Type B pancreatic cell (in vitro differentiated cells): Measurements from ENCODE around the gene NCOA1. TPM values are rescaled to one million over a fixed set of nuclear protein-coding genes. Genes with fewer than 3 reads are reported as not detected.

Experiments
- DNase-seq: peaks from one replicate; pipeline ENCODE4 v3.0.0; 2021; ENCODE audit warnings: mixed read lengths; ENCODE audit not compliant: unreplicated experiment; ENCODE audit errors: extremely low spot score
- H3K27ac Mint-ChIP-seq: 2 replicates; pipeline ENCODE4 v1.8.0; 2021; ENCODE audit warnings: mild to moderate bottlenecking, mixed read lengths
- H3K27me3 Mint-ChIP-seq: 2 replicates; pipeline ENCODE4 v1.8.0; 2021; ENCODE audit warnings: mixed read lengths
- H3K36me3 Mint-ChIP-seq: 2 replicates; pipeline ENCODE4 v1.8.0; 2021; ENCODE audit warnings: mixed read lengths
- H3K4me1 Mint-ChIP-seq: one replicate; pipeline ENCODE4 v1.8.0; 2021; ENCODE audit warnings: mixed read lengths; ENCODE audit not compliant: unreplicated experiment
- H3K4me3 Mint-ChIP-seq: 2 replicates; pipeline ENCODE4 v1.8.0; 2021; ENCODE audit warnings: mild to moderate bottlenecking, mixed read lengths
- H3K9me3 Mint-ChIP-seq: 2 replicates; pipeline ENCODE4 v1.8.0; 2021; ENCODE audit warnings: mixed read lengths
- total RNA-seq: library from RNA; stranded (reverse); gene quantifications from 2 replicates; pipeline ENCODE4 v1.2.1, GENCODE V29; 2021; ENCODE audit warnings: low replicate concordance
- TF ChIP-seq, protein P1 (sequence below): fragments of 200-600 bp; sonication (generic); conservative IDR thresholded peaks from 2 replicates; pipeline ENCODE4 v1.5.0; 2021; ENCODE audit warnings: antibody characterized with exemption, mild to moderate bottlenecking

The NCOA1 gene
- total RNA-seq, 1 donor from 2014 or later, result 23.8 TPM

DNA sequence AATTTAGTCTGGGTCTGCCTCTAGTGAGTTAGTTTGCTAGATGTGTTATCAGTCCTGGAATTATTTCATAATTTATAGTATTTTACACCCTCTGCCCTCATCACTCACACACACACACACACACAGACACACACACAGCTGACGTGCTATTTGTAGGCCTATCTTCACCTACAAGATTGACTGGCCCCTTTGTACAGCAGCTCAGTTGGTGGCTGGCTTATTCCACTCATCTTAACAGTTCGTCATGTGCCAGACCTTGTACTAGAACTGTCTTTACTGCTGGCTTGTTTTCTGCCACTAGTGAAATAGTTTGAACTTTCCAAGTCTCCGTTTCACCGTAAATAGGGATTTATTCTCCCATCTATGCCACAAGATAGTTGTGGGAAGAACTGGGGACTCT lies 323.5 kb downstream of the NCOA1 start:
- no peak overlapping the region for H3K27ac Mint-ChIP-seq
- H3K4me3 Mint-ChIP-seq, result no peak overlapping the region
- TF ChIP-seq, protein P1, sequence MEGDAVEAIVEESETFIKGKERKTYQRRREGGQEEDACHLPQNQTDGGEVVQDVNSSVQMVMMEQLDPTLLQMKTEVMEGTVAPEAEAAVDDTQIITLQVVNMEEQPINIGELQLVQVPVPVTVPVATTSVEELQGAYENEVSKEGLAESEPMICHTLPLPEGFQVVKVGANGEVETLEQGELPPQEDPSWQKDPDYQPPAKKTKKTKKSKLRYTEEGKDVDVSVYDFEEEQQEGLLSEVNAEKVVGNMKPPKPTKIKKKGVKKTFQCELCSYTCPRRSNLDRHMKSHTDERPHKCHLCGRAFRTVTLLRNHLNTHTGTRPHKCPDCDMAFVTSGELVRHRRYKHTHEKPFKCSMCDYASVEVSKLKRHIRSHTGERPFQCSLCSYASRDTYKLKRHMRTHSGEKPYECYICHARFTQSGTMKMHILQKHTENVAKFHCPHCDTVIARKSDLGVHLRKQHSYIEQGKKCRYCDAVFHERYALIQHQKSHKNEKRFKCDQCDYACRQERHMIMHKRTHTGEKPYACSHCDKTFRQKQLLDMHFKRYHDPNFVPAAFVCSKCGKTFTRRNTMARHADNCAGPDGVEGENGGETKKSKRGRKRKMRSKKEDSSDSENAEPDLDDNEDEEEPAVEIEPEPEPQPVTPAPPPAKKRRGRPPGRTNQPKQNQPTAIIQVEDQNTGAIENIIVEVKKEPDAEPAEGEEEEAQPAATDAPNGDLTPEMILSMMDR, result no peak
- peaks cover 37% of the 10 kb centered on the region for H3K36me3 Mint-ChIP-seq
- H3K27me3 Mint-ChIP-seq, result no peaks in the 10 kb centered on the region
- H3K9me3 Mint-ChIP-seq, result no peaks in the 10 kb centered on the region
- H3K4me1 Mint-ChIP-seq, result peaks cover 4% of the 10 kb centered on the region
- DNase-seq, result no peak

DNA sequence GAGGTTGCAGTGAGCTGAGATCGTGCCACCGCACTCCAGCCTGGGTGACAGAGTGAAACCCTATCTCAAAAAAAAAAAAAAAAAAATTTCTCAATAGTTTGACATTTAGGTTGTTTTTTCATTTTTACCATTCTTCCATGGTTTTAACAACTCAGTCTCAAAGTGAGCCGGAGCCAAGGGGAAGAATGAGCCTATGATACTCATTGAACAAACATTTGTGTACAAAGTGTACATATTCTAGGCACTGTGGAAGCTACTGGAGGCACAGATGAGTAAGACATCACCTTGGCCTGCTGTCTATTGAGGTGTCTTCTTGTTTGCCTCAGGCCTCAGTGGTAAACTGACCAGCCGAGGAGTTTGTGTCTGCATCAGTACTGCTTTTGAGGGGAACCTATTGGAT lies 324.1 kb downstream of the NCOA1 start:
- Mint-ChIP-seq H3K9me3 (no peaks in the 10 kb centered on the region), H3K36me3 (peaks cover 37% of the 10 kb centered on the region)

DNA sequence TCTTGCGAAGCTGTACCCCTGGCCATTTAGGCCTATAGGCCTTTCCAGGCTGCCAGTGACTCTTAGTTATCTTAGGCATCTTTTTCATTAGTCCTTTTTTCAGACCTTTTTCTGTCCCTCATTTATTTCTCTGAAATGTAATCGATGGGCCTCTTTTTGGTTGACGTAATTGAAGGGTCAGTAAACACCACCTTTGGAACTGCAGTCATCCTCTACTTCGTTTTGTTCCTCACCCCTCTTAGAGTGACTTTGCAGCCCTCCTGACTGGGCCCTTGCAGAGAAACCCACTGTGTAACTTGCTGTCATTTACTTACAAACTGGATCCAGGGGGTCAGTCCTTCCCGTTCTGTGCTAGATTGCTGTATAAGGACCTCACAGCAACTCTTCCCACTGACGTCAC lies 325.4 kb downstream of the NCOA1 start:
- H3K9me3 Mint-ChIP-seq, result no peaks in the 10 kb centered on the region
- no peak overlapping the region for H3K27ac Mint-ChIP-seq
- H3K4me3 Mint-ChIP-seq, result no peak overlapping the region
- TF ChIP-seq, protein P1, result no peak
- H3K4me1 Mint-ChIP-seq, result peaks cover 4% of the 10 kb centered on the region
- peaks cover 42% of the 10 kb centered on the region for H3K36me3 Mint-ChIP-seq
- peak; percentile 25 for DNase-seq
- H3K27me3 Mint-ChIP-seq, result no peaks in the 10 kb centered on the region

More for the DNA sequence above, 324.1 kb downstream of the NCOA1 start:
- peaks cover 4% of the 10 kb centered on the region for H3K4me1 Mint-ChIP-seq
- no peaks in the 10 kb centered on the region for H3K27me3 Mint-ChIP-seq
- DNase-seq, result no peak
- H3K4me3 Mint-ChIP-seq, result no peak overlapping the region
- TF ChIP-seq, protein P1, result no peak
- no peak overlapping the region for H3K27ac Mint-ChIP-seq

DNA sequence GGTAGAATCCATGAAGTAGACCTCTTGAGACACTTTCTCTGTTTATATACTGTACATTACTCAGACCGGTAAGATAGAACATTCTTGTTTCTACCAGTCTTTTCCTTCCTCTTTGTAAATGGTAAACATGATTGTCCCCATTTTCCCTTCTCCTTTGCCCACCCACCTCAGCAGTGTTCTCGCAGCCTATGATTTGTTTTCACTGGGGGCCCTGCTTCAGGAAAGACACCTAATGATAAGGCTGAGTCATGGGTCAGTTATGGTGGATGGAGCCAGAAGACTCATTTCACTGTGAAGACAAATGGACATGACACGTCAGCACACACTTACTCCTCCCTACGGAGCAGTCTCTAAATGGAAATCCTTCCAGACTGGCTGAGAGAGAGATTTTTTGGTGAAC lies 325.8 kb downstream of the NCOA1 start:
- peaks cover 4% of the 10 kb centered on the region for H3K4me1 Mint-ChIP-seq
- DNase-seq, result no peak
- TF ChIP-seq, protein P1, result no peak
- H3K27ac Mint-ChIP-seq, result no peak overlapping the region
- H3K4me3 Mint-ChIP-seq, result no peak overlapping the region
- H3K27me3 Mint-ChIP-seq, result no peaks in the 10 kb centered on the region
- no peaks in the 10 kb centered on the region for H3K9me3 Mint-ChIP-seq
- H3K36me3 Mint-ChIP-seq, result peaks cover 40% of the 10 kb centered on the region

DNA sequence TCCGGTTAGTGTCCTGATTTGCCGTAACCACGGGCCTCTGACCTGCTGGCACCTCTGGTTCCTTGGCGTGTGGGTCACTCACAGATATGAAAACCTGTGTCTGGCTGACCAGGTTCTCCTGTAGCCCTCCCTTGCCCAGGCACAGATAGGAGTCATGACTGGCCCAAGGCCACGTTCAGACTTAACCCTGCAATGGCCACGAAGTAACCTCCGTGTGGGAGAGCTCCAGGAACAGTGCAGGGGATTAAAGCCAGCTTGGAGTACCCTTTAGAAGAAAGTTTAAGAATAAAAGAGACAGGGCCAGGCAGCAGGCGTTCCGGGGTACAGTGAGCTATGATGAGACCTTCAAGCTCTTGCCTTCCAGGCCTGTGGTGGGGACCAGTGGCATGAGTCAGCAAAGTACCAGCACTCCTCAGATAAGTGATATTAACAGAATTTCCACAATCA lies 327.7 kb downstream of the NCOA1 start:
- no peak overlapping the region for H3K4me3 Mint-ChIP-seq
- TF ChIP-seq, protein P1, result no peak
- H3K27ac Mint-ChIP-seq, result no peak overlapping the region
- peak; percentile 55 for DNase-seq
- peaks cover 4% of the 10 kb centered on the region for H3K4me1 Mint-ChIP-seq
- H3K36me3 Mint-ChIP-seq, result peaks cover 28% of the 10 kb centered on the region
- no peaks in the 10 kb centered on the region for H3K9me3 Mint-ChIP-seq
- no peaks in the 10 kb centered on the region for H3K27me3 Mint-ChIP-seq
